ENCODE measurements around the gene MTHFD2.

The MTHFD2 gene

GRCh38 chr2:74164761-74165160, 33.7 kb upstream of the MTHFD2 start:
- no peak for TF ChIP-seq CTCF (IDR thresholded peaks at IDR 0.05; ENCODE audit: low read depth, low read length, missing control alignments)
- H3K4me3 ChIP-seq (ENCODE audit: low read depth, low read length), result no peak overlapping the region
- DNase-seq (ENCODE audit: low read depth), result no peak

GRCh38 chr2:74168739-74169138, 29.7 kb upstream of the MTHFD2 start:
- DNase-seq (ENCODE audit: low read depth), result no peak
- H3K4me3 ChIP-seq (ENCODE audit: low read depth, low read length), result no peak overlapping the region
- TF ChIP-seq CTCF (IDR thresholded peaks at IDR 0.05; ENCODE audit: low read depth, low read length, missing control alignments), result no peak

GRCh38 chr2:74174909-74175308, 23.5 kb upstream of the MTHFD2 start:
- H3K4me3 ChIP-seq (ENCODE audit: low read depth, low read length), result peak overlapping the region; percentile 21
- TF ChIP-seq CTCF (IDR thresholded peaks at IDR 0.05; ENCODE audit: low read depth, low read length, missing control alignments), result no peak
- DNase-seq (ENCODE audit: low read depth), result no peak

- H3K4me3 ChIP-seq (ENCODE audit: low read depth, low read length), result peak overlapping the region; percentile 94
- no peak for TF ChIP-seq CTCF (IDR thresholded peaks at IDR 0.05; ENCODE audit: low read depth, low read length, missing control alignments)
- DNase-seq (ENCODE audit: low read depth), result no peak
Observed at GRCh38 chr2:74177696-74178095, 20.7 kb upstream of the MTHFD2 start.

- no peak for TF ChIP-seq CTCF (IDR thresholded peaks at IDR 0.05; ENCODE audit: low read depth, low read length, missing control alignments)
- peak; percentile 98 for DNase-seq (ENCODE audit: low read depth)
- peak within 1 kb of the TSS; percentile 94 for H3K4me3 ChIP-seq (ENCODE audit: low read depth, low read length)
Observed at GRCh38 chr2:74178211-74179062, 20.0 kb upstream of the MTHFD2 start, which contains the start of gene MOB1A. MOB1A (minus strand) TSS chr2:74178879; CDS start chr2:74178674, 205 bp downstream.

GRCh38 chr2:74179063-74179865, 19.2 kb upstream of the MTHFD2 start:
- peak overlapping the region; percentile 94 for H3K4me3 ChIP-seq (ENCODE audit: low read depth, low read length)
- DNase-seq (ENCODE audit: low read depth), result no peak
- peak; percentile 34 for TF ChIP-seq CTCF (IDR thresholded peaks at IDR 0.05; ENCODE audit: low read depth, low read length, missing control alignments)

All from GM12864 (cell line).